ENCODE results near the gene WDFY1. TPM values are rescaled to one million over a fixed set of nuclear protein-coding genes. Genes with fewer than 3 reads are reported as not detected.

The WDFY1 gene
- total and polyA plus RNA-seq, 9 of the 15 experiments (the other 6 are each of a cell fraction or from before 2014, with no cell fraction given) = 5.4 to 27.6 (median 17.5) TPM

GRCh38 chr2:223835701-223836532 lies 109.2 kb downstream of the WDFY1 start (continued):
- TF ChIP-seq, protein P1, sequence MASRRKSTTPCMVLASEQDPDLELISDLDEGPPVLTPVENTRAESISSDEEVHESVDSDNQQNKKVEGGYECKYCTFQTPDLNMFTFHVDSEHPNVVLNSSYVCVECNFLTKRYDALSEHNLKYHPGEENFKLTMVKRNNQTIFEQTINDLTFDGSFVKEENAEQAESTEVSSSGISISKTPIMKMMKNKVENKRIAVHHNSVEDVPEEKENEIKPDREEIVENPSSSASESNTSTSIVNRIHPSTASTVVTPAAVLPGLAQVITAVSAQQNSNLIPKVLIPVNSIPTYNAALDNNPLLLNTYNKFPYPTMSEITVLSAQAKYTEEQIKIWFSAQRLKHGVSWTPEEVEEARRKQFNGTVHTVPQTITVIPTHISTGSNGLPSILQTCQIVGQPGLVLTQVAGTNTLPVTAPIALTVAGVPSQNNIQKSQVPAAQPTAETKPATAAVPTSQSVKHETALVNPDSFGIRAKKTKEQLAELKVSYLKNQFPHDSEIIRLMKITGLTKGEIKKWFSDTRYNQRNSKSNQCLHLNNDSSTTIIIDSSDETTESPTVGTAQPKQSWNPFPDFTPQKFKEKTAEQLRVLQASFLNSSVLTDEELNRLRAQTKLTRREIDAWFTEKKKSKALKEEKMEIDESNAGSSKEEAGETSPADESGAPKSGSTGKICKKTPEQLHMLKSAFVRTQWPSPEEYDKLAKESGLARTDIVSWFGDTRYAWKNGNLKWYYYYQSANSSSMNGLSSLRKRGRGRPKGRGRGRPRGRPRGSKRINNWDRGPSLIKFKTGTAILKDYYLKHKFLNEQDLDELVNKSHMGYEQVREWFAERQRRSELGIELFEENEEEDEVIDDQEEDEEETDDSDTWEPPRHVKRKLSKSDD (conservative IDR thresholded peaks at IDR 0.05; ENCODE audit: low read length) = no peak

- Histone ChIP-seq H3K4me1 (replicated peaks in 1 of 2; ENCODE audit: control insufficient read depth in 2 of 2, insufficient read depth in 2 of 2, low read length in 2 of 2) (peaks cover 0 to 16% of the 10 kb centered on the region in 2 experiments; a peak in 2 of 5 replicates), H3K9me1 (ENCODE audit: control insufficient read depth, insufficient read depth, low read length) (no peaks in the 10 kb centered on the region), H4K20me1 (replicated peaks; ENCODE audit: control insufficient read depth, insufficient read depth, low read length) (no peaks in the 10 kb centered on the region), H3K4me3 (no peak overlapping the region), H3K36me3 (ENCODE audit: control insufficient read depth, insufficient read depth, low read length) (no peaks in the 10 kb centered on the region), H3K4me2 (ENCODE audit: insufficient read depth, low read length) (no peak overlapping the region), H3K9me3 (replicated peaks; ENCODE audit: control insufficient read depth, insufficient read depth, low read depth, low read length) (no peaks in the 10 kb centered on the region), H2AFZ (ENCODE audit: low read depth, low read length) (no peak overlapping the region), H3K79me2 (ENCODE audit: control insufficient read depth, insufficient read depth, low read length) (no peaks in the 10 kb centered on the region), H3K9ac (ENCODE audit: insufficient read depth in 1 of 2, low read depth in 2 of 2, low read length in 2 of 2) (no peak overlapping the region), H3K27me3 (ENCODE audit: control insufficient read depth in 2 of 2, insufficient read depth in 2 of 2, low read length in 2 of 2) (peaks cover 0 to 10% of the 10 kb centered on the region in 2 experiments; a peak in 1 of 5 replicates), H3K27ac (ENCODE audit: extremely low read depth, low read depth, low read length) (no peak overlapping the region)
- DNase-seq (ENCODE audit: extremely low read depth in 1 of 4, low spot score in 3 of 4) = no peak
- BruUV-seq (replicated peaks) = no TSS peak
- TF ChIP-seq FOSL1 (tag; conservative IDR thresholded peaks at IDR 0.05) (no peak), CBX3 (IDR thresholded peaks at IDR 0.05; ENCODE audit: borderline replicate concordance in 1 of 2, low read length in 2 of 2) (no peak), SAP30 (IDR thresholded peaks at IDR 0.05; ENCODE audit: borderline replicate concordance, insufficient read depth, low read depth, low read length, poor library complexity, severe bottlenecking) (no peak), TSC22D4 (tag; IDR thresholded peaks at IDR 0.05) (no peak), PHF21A (IDR thresholded peaks at IDR 0.05; ENCODE audit: borderline replicate concordance, low read depth) (no peak), SNRNP70 (optimal IDR thresholded peaks at IDR 0.05; ENCODE audit: low read depth, low read length) (no peak), KAT2B (IDR thresholded peaks at IDR 0.05; ENCODE audit: low read depth, low read length) (no peak)
- no peak for FAIRE-seq
- intact Hi-C loops (cut with micrococcal nuclease) = no loop called here
- ChIA-PET POLR2A (no interaction called here), CTCF (ENCODE audit: low intra/inter-chr PET ratio) (no interaction called here)
- ATAC-seq = no peak
- no CpG with 5 or more reads among the region's 1 CpG for WGBS (ENCODE audit: insufficient coverage, low coverage, missing lambda C conversion rate)
- in situ Hi-C loops (cut with MboI) = no loop called here
Observed at GRCh38 chr2:223834431-223834830, 110.7 kb downstream of the WDFY1 start.

All from K562 (cell line).